Activated T-cell treated with anti-CD3 and anti-CD28 coated beads, Interleukin-2, amount 50 U/mL, for 72 hours (primary cell): Measurements from ENCODE around the gene LSP1. TPM values are rescaled to one million over a fixed set of nuclear protein-coding genes. Genes with fewer than 3 reads are reported as not detected.
A peak's percentile ranks its signal among the peaks of the same experiment; 100 is the strongest.

Source experiments
- ATAC-seq, 2 donors: fragments of 150-1000 bp; cut with Tn5 transposase; replicated peaks in 1 of 2; 2 replicates each; pipeline ENCODE4 v1.10.0; 2021; ENCODE audit warnings: moderate library complexity in 2 of 2, mild to moderate bottlenecking in 1 of 2
- DNase-seq, 2 donors: peaks; one replicate each; pipeline ENCODE4 v3.0.0; 2021 to 2022; ENCODE audit warnings: mixed read lengths in 1 of 2
- H3K27ac Mint-ChIP-seq: one replicate; pipeline ENCODE4 v1.8.0; 2022; ENCODE audit warnings: mild to moderate bottlenecking, moderate library complexity, mixed read lengths
- H3K27me3 Mint-ChIP-seq: one replicate; pipeline ENCODE4 v1.8.0; 2022; ENCODE audit warnings: low read depth, mixed read lengths
- H3K36me3 Mint-ChIP-seq, 2 donors: one replicate each; pipeline ENCODE4 v1.8.0; 2022; ENCODE audit warnings: mixed read lengths in 2 of 2, mild to moderate bottlenecking in 1 of 2; ENCODE audit not compliant: insufficient read depth in 2 of 2
- H3K4me1 Mint-ChIP-seq: one replicate; pipeline ENCODE4 v1.8.0; 2022; ENCODE audit warnings: low read depth, mixed read lengths
- H3K4me3 Mint-ChIP-seq, 2 donors: one replicate each; pipeline ENCODE4 v1.8.0; 2022; ENCODE audit warnings: mild to moderate bottlenecking in 2 of 2, mixed read lengths in 2 of 2, moderate library complexity in 2 of 2
- H3K9me3 Mint-ChIP-seq, 2 donors: one replicate each; pipeline ENCODE4 v1.8.0; 2022; ENCODE audit warnings: mixed read lengths in 2 of 2
- total RNA-seq, 2 donors: library from RNA; stranded (reverse); gene quantifications; one replicate each; pipeline ENCODE4 v1.2.3, GENCODE V29; 2022

Gene LSP1
- total RNA-seq, 2 donors from 2014 or later: 301 to 312 TPM

GRCh38 chr11:1853376-1854131, 670 bp downstream of the LSP1 start:
- Mint-ChIP-seq H3K9me3 (no peaks in the 10 kb centered on the region), H3K4me1 (peaks cover 56% of the 10 kb centered on the region), H3K36me3 (peaks cover 2 to 3% of the 10 kb centered on the region in 2 donors), H3K27ac (peak overlapping the region; percentile 98), H3K27me3 (no peaks in the 10 kb centered on the region), H3K4me3 (peak overlapping the region; percentile 93 to 99)
- DNase-seq (peak; percentile 41 to 50), ATAC-seq (peak in 1 of 2 donors; percentile 6)

- peak overlapping the region; percentile 93 to 99 for H3K4me3 Mint-ChIP-seq
- ATAC-seq: peak; percentile 7 to 11
- H3K27me3 Mint-ChIP-seq: no peaks in the 10 kb centered on the region
Observed at GRCh38 chr11:1854132-1854948, 1.5 kb downstream of the LSP1 start.

GRCh38 chr11:1854949-1855885, 2.3 kb downstream of the LSP1 start:
- Mint-ChIP-seq H3K4me3 (peak overlapping the region; percentile 93 to 99), H3K36me3 (peaks cover 2 to 3% of the 10 kb centered on the region in 2 donors), H3K27me3 (no peaks in the 10 kb centered on the region), H3K9me3 (no peaks in the 10 kb centered on the region), H3K27ac (peak overlapping the region; percentile 19), H3K4me1 (peaks cover 41% of the 10 kb centered on the region)
- DNase-seq (peak; percentile 80 to 83), ATAC-seq (peak; percentile 45 to 67)

More at GRCh38 chr11:1854132-1854948, 1.5 kb downstream of the LSP1 start:
- DNase-seq: peak; percentile 37 to 39
- H3K9me3 Mint-ChIP-seq: no peaks in the 10 kb centered on the region
- H3K4me1 Mint-ChIP-seq: peaks cover 48% of the 10 kb centered on the region
- H3K36me3 Mint-ChIP-seq: peaks cover 2 to 3% of the 10 kb centered on the region in 2 donors
- peak overlapping the region; percentile 2 for H3K27ac Mint-ChIP-seq

GRCh38 chr11:1855886-1856265, 3.0 kb downstream of the LSP1 start:
- peaks cover 35% of the 10 kb centered on the region for H3K4me1 Mint-ChIP-seq
- no peaks in the 10 kb centered on the region for H3K9me3 Mint-ChIP-seq
- H3K27me3 Mint-ChIP-seq: no peaks in the 10 kb centered on the region
- DNase-seq (no peak), ATAC-seq (no peak)
- peaks cover 2 to 3% of the 10 kb centered on the region in 2 donors for H3K36me3 Mint-ChIP-seq
- no peak overlapping the region for H3K27ac Mint-ChIP-seq
- peak overlapping the region; percentile 93 to 99 for H3K4me3 Mint-ChIP-seq

GRCh38 chr11:1856306-1857005, 3.6 kb downstream of the LSP1 start:
- H3K27ac Mint-ChIP-seq: no peak overlapping the region
- peak overlapping the region; percentile 19 to 93 for H3K4me3 Mint-ChIP-seq
- peaks cover 29% of the 10 kb centered on the region for H3K4me1 Mint-ChIP-seq
- no peaks in the 10 kb centered on the region for H3K9me3 Mint-ChIP-seq
- DNase-seq: no peak
- peaks cover 2 to 3% of the 10 kb centered on the region in 2 donors for H3K36me3 Mint-ChIP-seq
- ATAC-seq: no peak
- H3K27me3 Mint-ChIP-seq: no peaks in the 10 kb centered on the region

GRCh38 chr11:1857064-1857463, 4.2 kb downstream of the LSP1 start:
- H3K27me3 Mint-ChIP-seq: no peaks in the 10 kb centered on the region
- H3K27ac Mint-ChIP-seq: no peak overlapping the region
- peaks cover 23% of the 10 kb centered on the region for H3K4me1 Mint-ChIP-seq
- no peak for ATAC-seq
- DNase-seq: no peak
- H3K4me3 Mint-ChIP-seq: no peak overlapping the region
- peaks cover 2 to 3% of the 10 kb centered on the region in 2 donors for H3K36me3 Mint-ChIP-seq
- H3K9me3 Mint-ChIP-seq: no peaks in the 10 kb centered on the region

- peaks cover 12% of the 10 kb centered on the region for H3K4me1 Mint-ChIP-seq
- H3K9me3 Mint-ChIP-seq: no peaks in the 10 kb centered on the region
- no peaks in the 10 kb centered on the region for H3K27me3 Mint-ChIP-seq
- no peak for DNase-seq
- peaks cover 0 to under 1% of the 10 kb centered on the region in 2 donors for H3K36me3 Mint-ChIP-seq
- ATAC-seq: no peak
- H3K27ac Mint-ChIP-seq: no peak overlapping the region
- no peak overlapping the region for H3K4me3 Mint-ChIP-seq
Observed at GRCh38 chr11:1858154-1858553, 5.3 kb downstream of the LSP1 start.

GRCh38 chr11:1858576-1858975, 5.7 kb downstream of the LSP1 start:
- DNase-seq (no peak), ATAC-seq (no peak)
- H3K27ac Mint-ChIP-seq: no peak overlapping the region
- no peaks in the 10 kb centered on the region for H3K27me3 Mint-ChIP-seq
- peaks cover 10% of the 10 kb centered on the region for H3K4me1 Mint-ChIP-seq
- H3K9me3 Mint-ChIP-seq: no peaks in the 10 kb centered on the region
- no peaks in the 10 kb centered on the region for H3K36me3 Mint-ChIP-seq
- H3K4me3 Mint-ChIP-seq: no peak overlapping the region

- peaks cover 10% of the 10 kb centered on the region for H3K4me1 Mint-ChIP-seq
- no peaks in the 10 kb centered on the region for H3K9me3 Mint-ChIP-seq
- H3K4me3 Mint-ChIP-seq: no peak overlapping the region
- ATAC-seq (no peak), DNase-seq (no peak)
- no peaks in the 10 kb centered on the region for H3K27me3 Mint-ChIP-seq
- no peaks in the 10 kb centered on the region for H3K36me3 Mint-ChIP-seq
- H3K27ac Mint-ChIP-seq: no peak overlapping the region
Observed at GRCh38 chr11:1859004-1859403, 6.1 kb downstream of the LSP1 start.

GRCh38 chr11:1860108-1860507, 7.2 kb downstream of the LSP1 start:
- Mint-ChIP-seq H3K36me3 (no peaks in the 10 kb centered on the region), H3K4me3 (no peak overlapping the region), H3K9me3 (no peaks in the 10 kb centered on the region), H3K27me3 (no peaks in the 10 kb centered on the region), H3K27ac (no peak overlapping the region), H3K4me1 (peaks cover 4% of the 10 kb centered on the region)
- no peak for ATAC-seq
- no peak for DNase-seq

GRCh38 chr11:1861435-1862411, 8.8 kb downstream of the LSP1 start:
- Mint-ChIP-seq H3K4me1 (no peaks in the 10 kb centered on the region), H3K27ac (no peak overlapping the region), H3K4me3 (no peak overlapping the region), H3K36me3 (no peaks in the 10 kb centered on the region), H3K9me3 (no peaks in the 10 kb centered on the region), H3K27me3 (no peaks in the 10 kb centered on the region)
- DNase-seq (no peak), ATAC-seq (no peak)
